Keratinocyte (primary cell): ENCODE measurements around the gene SLC6A9.

Source experiments
- CTCF ChIP-seq, 3 experiments: IDR thresholded peaks in 1 of 3; conservative IDR thresholded peaks in 1 of 3; optimal IDR thresholded peaks in 1 of 3; 2 replicates in 2 of 3; 3 replicates in 1 of 3; pipeline versions ENCODE3 to v1.5.1; 2011; ENCODE audit warnings: low read length in 3 of 3, mild to moderate bottlenecking in 3 of 3, moderate library complexity in 2 of 3, control low read depth in 1 of 3, inconsistent platforms in 1 of 3; ENCODE audit not compliant: insufficient read depth in 2 of 3; ENCODE audit errors: extremely low read depth in 1 of 3
- EZH2 ChIP-seq: IDR thresholded peaks from one replicate; pipeline ENCODE4 v1.6.1; 2012; ENCODE audit warnings: inconsistent platforms, mild to moderate bottlenecking, low read length, moderate library complexity

GRCh38 chr1:44047131-44047530 is 15.9 kb upstream of the SLC6A9 start:
- TF ChIP-seq CTCF (optimal IDR thresholded peaks at IDR 0.05 in 1 of 3, IDR thresholded peaks at IDR 0.05 in 1 of 3, conservative IDR thresholded peaks at IDR 0.05 in 1 of 3; ENCODE audit: extremely low read depth in 1 of 3, insufficient read depth in 2 of 3, low read length in 3 of 3) (no peak), EZH2 (no peak)
